ENCODE measurements around the gene LRRC4C. TPM values are rescaled to one million over a fixed set of nuclear protein-coding genes. Genes with fewer than 3 reads are reported as not detected.

The LRRC4C gene
- polyA plus RNA-seq, 1 donor from 2014 or later = 24.3 TPM

- Histone ChIP-seq H3F3A (ENCODE audit: insufficient read depth, low read length, poor library complexity, severe bottlenecking) (no peaks in the 10 kb centered on the region), H3K9ac (ENCODE audit: low read length) (no peak overlapping the region), H3K4me2 (ENCODE audit: low read length) (no peak overlapping the region), H2AFZ (ENCODE audit: low read depth, low read length) (no peak overlapping the region), H3K79me2 (replicated peaks; ENCODE audit: insufficient read depth, low read length) (no peaks in the 10 kb centered on the region), H3K9me3 (ENCODE audit: low read length) (no peaks in the 10 kb centered on the region), H3K4me3 (ENCODE audit: low read length) (no peak overlapping the region), H3K9me2 (ENCODE audit: insufficient read depth, low read length) (no peaks in the 10 kb centered on the region), H4K20me1 (ENCODE audit: insufficient read depth) (no peaks in the 10 kb centered on the region), H3K27me3 (ENCODE audit: insufficient read depth, low read depth, low read length) (no peaks in the 10 kb centered on the region), H3K27ac (ENCODE audit: low read length) (no peak overlapping the region), H3K36me3 (ENCODE audit: insufficient read depth, low read length) (no peaks in the 10 kb centered on the region)
- TF ChIP-seq EP300 (conservative IDR thresholded peaks at IDR 0.05; ENCODE audit: poor library complexity, severe bottlenecking) (no peak), TAF1 (IDR thresholded peaks at IDR 0.05; ENCODE audit: low read depth) (no peak), MXI1 (conservative IDR thresholded peaks at IDR 0.05; ENCODE audit: poor library complexity, severe bottlenecking) (no peak), EZH2 (IDR thresholded peaks at IDR 0.05; ENCODE audit: borderline replicate concordance, insufficient read depth, low read length, poor library complexity, severe bottlenecking) (no peak), RAD21 (conservative IDR thresholded peaks at IDR 0.05) (no peak), REST (IDR thresholded peaks at IDR 0.05; ENCODE audit: borderline replicate concordance) (no peak), CTCF (IDR thresholded peaks at IDR 0.05; ENCODE audit: poor library complexity, severe bottlenecking) (no peak), SMC3 (conservative IDR thresholded peaks at IDR 0.05; ENCODE audit: poor library complexity) (no peak)
These were observed 69.8 kb downstream of the LRRC4C start for GRCh38 chr11:41389623-41390130.

GRCh38 chr11:41384329-41384728 is 75.1 kb downstream of the LRRC4C start:
- no peak overlapping the region for H2AFZ ChIP-seq (ENCODE audit: low read depth, low read length)
- H3K9me2 ChIP-seq (ENCODE audit: insufficient read depth, low read length) = no peaks in the 10 kb centered on the region
- H3K79me2 ChIP-seq (replicated peaks; ENCODE audit: insufficient read depth, low read length) = no peaks in the 10 kb centered on the region
- no peaks in the 10 kb centered on the region for H3F3A ChIP-seq (ENCODE audit: insufficient read depth, low read length, poor library complexity, severe bottlenecking)
- H4K20me1 ChIP-seq (ENCODE audit: insufficient read depth) = no peaks in the 10 kb centered on the region
- H3K4me2 ChIP-seq (ENCODE audit: low read length) = no peak overlapping the region
- H3K36me3 ChIP-seq (ENCODE audit: insufficient read depth, low read length) = no peaks in the 10 kb centered on the region
- no peaks in the 10 kb centered on the region for H3K9me3 ChIP-seq (ENCODE audit: low read length)
- no peaks in the 10 kb centered on the region for H3K27me3 ChIP-seq (ENCODE audit: insufficient read depth, low read depth, low read length)
- no peak overlapping the region for H3K4me3 ChIP-seq (ENCODE audit: low read length)
- no peak overlapping the region for H3K27ac ChIP-seq (ENCODE audit: low read length)
- TF ChIP-seq POLR2AphosphoS5 (IDR thresholded peaks at IDR 0.05) (peak; percentile 11), EZH2 (IDR thresholded peaks at IDR 0.05; ENCODE audit: borderline replicate concordance, insufficient read depth, low read length, poor library complexity, severe bottlenecking) (no peak), EP300 (conservative IDR thresholded peaks at IDR 0.05; ENCODE audit: poor library complexity, severe bottlenecking) (peak; percentile 81), CTCF (IDR thresholded peaks at IDR 0.05; ENCODE audit: poor library complexity, severe bottlenecking) (no peak), REST (IDR thresholded peaks at IDR 0.05; ENCODE audit: borderline replicate concordance) (no peak), MXI1 (conservative IDR thresholded peaks at IDR 0.05; ENCODE audit: poor library complexity, severe bottlenecking) (no peak)
- H3K9ac ChIP-seq (ENCODE audit: low read length) = no peak overlapping the region

All from neural cell (in vitro differentiated cells).